ENCODE results near the gene TMEM80. TPM values are rescaled to one million over a fixed set of nuclear protein-coding genes. Genes with fewer than 3 reads are reported as not detected.

TMEM80 gene
- total RNA-seq, 1 donor from 2014 or later, result 12.8 TPM

- H3K36me3 ChIP-seq, result no peaks in the 10 kb centered on the region
- H3K27ac ChIP-seq, result peak within 1 kb of the TSS; percentile 92
- peak within 1 kb of the TSS; percentile 56 to 74 for H3K4me3 ChIP-seq
- intact Hi-C loops (cut with DNase I), result no loop called here
- DNase-seq (ENCODE audit: extremely low spot score in 2 of 2), result no peak
- H3K27me3 ChIP-seq, result no peaks in the 10 kb centered on the region
- peaks cover 54% of the 10 kb centered on the region for H3K4me1 ChIP-seq
- no peaks in the 10 kb centered on the region for H3K9me3 ChIP-seq
- TF ChIP-seq CTCF (IDR thresholded peaks at IDR 0.05) (no peak), POLR2AphosphoS5 (IDR thresholded peaks at IDR 0.05; ENCODE audit: insufficient read depth in 1 of 2, low read depth in 1 of 2) (no peak), POLR2A (IDR thresholded peaks at IDR 0.05) (no peak)
Measured at GRCh38 chr11:705646-706438, 10.2 kb downstream of the TMEM80 start, which contains the start of gene EPS8L2. TSS of gene EPS8L2 (plus strand) at chr11:706231. CDS start at chr11:709408, 3,177 bp downstream.

GRCh38 chr11:706439-706956 is 10.9 kb downstream of the TMEM80 start:
- Histone ChIP-seq H3K4me1 (peaks cover 54% of the 10 kb centered on the region), H3K9me3 (no peaks in the 10 kb centered on the region), H3K36me3 (no peaks in the 10 kb centered on the region), H3K4me3 (peak overlapping the region; percentile 56 to 74), H3K27ac (peak overlapping the region; percentile 92), H3K27me3 (no peaks in the 10 kb centered on the region)
- intact Hi-C loops (cut with DNase I), result no loop called here
- DNase-seq (ENCODE audit: extremely low spot score in 2 of 2), result no peak
- TF ChIP-seq POLR2AphosphoS5 (IDR thresholded peaks at IDR 0.05; ENCODE audit: insufficient read depth in 1 of 2, low read depth in 1 of 2) (no peak), CTCF (IDR thresholded peaks at IDR 0.05) (no peak), POLR2A (IDR thresholded peaks at IDR 0.05) (no peak)

- Histone ChIP-seq H3K9me3 (no peaks in the 10 kb centered on the region), H3K36me3 (no peaks in the 10 kb centered on the region), H3K27ac (peak overlapping the region; percentile 92), H3K4me1 (peaks cover 54% of the 10 kb centered on the region), H3K4me3 (peak overlapping the region; percentile 56 to 74), H3K27me3 (no peaks in the 10 kb centered on the region)
- TF ChIP-seq POLR2A (IDR thresholded peaks at IDR 0.05) (peak in 1 of 2 donors; percentile 10), POLR2AphosphoS5 (IDR thresholded peaks at IDR 0.05; ENCODE audit: insufficient read depth in 1 of 2, low read depth in 1 of 2) (peak in 1 of 2 donors; percentile 60), CTCF (IDR thresholded peaks at IDR 0.05) (no peak)
- DNase-seq (ENCODE audit: extremely low spot score in 2 of 2), result no peak
- intact Hi-C loops (cut with DNase I), result no loop called here
Measured at GRCh38 chr11:706957-707816, 11.6 kb downstream of the TMEM80 start.

- peaks cover 47% of the 10 kb centered on the region for H3K4me1 ChIP-seq
- peak overlapping the region; percentile 92 for H3K27ac ChIP-seq
- no peaks in the 10 kb centered on the region for H3K27me3 ChIP-seq
- peak overlapping the region; percentile 56 to 74 for H3K4me3 ChIP-seq
- H3K36me3 ChIP-seq, result no peaks in the 10 kb centered on the region
- H3K9me3 ChIP-seq, result no peaks in the 10 kb centered on the region
- DNase-seq (ENCODE audit: extremely low spot score in 2 of 2), result no peak
- intact Hi-C loops (cut with DNase I), result no loop called here
- no peak for TF ChIP-seq POLR2AphosphoS5 (IDR thresholded peaks at IDR 0.05; ENCODE audit: insufficient read depth in 1 of 2, low read depth in 1 of 2)
- TF ChIP-seq POLR2A (IDR thresholded peaks at IDR 0.05), result no peak
- no peak for TF ChIP-seq CTCF (IDR thresholded peaks at IDR 0.05)
Measured at GRCh38 chr11:707817-708420, 12.3 kb downstream of the TMEM80 start.

All from vagina (tissue), 2 donors.